ENCODE data around the gene TAF8.

Gene TAF8

DNA sequence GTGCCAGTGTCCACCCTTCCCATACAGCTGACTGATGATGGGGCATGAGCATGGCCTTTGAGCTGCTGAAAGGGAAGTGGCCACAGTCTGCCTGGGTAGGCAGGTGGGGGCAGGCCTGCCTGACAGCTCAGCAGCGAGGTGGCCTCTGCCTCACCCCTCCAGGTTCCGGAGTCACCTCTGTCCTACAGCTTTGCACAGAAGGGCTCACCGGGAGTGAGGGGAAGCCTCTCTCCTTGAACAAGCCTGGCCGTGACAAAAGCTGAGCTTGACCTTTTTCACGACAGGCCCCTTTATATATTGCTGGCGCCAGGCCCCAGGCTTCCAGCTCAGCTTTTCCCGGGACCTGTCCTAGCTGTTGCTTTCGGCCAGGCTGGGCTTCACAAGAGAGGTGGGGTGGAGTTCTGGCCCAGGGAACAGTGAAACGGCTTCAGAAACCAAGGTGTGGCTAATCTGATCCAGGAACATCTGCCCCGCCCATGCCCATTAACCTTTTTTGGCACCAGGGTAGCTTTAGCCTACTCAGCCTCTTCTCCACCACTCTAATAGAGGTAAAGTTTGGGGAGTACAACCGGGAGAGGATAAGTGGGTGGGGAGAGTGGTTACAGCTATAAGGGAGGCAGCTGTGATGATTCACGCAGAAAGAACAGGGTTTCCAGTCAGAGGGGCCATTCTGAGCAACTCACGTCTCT lies 49.2 kb downstream of the TAF8 start:
- Histone ChIP-seq H4K20me1 (ENCODE audit: insufficient read depth, low read length) (no peaks in the 10 kb centered on the region), H3K79me2 (ENCODE audit: low read length) (no peaks in the 10 kb centered on the region), H3K27me3 (replicated peaks; ENCODE audit: insufficient read depth, low read length) (no peaks in the 10 kb centered on the region), H3K9ac (ENCODE audit: low read length) (no peak overlapping the region), H3K36me3 (replicated peaks; ENCODE audit: insufficient read depth, low read length) (no peaks in the 10 kb centered on the region), H3K4me1 (ENCODE audit: low read length) (peaks cover 4% of the 10 kb centered on the region; the same call in 1 of the 2 replicates), H3K9me3 (replicated peaks; ENCODE audit: insufficient read depth, low read length) (no peaks in the 10 kb centered on the region), H3K27ac (ENCODE audit: low read length) (no peak overlapping the region), H3K9me2 (replicated peaks; ENCODE audit: insufficient read depth, low read length) (no peaks in the 10 kb centered on the region), H3K4me2 (ENCODE audit: low read depth, low read length) (no peak overlapping the region), H3K4me3 (ENCODE audit: low read length) (no peak overlapping the region), H2AFZ (ENCODE audit: low read length) (no peak overlapping the region), H3F3A (ENCODE audit: insufficient read depth, low read length) (no peaks in the 10 kb centered on the region)
- no peak for TF ChIP-seq EZH2 (optimal IDR thresholded peaks at IDR 0.05; ENCODE audit: low read depth, low read length)
- TF ChIP-seq, protein P1, sequence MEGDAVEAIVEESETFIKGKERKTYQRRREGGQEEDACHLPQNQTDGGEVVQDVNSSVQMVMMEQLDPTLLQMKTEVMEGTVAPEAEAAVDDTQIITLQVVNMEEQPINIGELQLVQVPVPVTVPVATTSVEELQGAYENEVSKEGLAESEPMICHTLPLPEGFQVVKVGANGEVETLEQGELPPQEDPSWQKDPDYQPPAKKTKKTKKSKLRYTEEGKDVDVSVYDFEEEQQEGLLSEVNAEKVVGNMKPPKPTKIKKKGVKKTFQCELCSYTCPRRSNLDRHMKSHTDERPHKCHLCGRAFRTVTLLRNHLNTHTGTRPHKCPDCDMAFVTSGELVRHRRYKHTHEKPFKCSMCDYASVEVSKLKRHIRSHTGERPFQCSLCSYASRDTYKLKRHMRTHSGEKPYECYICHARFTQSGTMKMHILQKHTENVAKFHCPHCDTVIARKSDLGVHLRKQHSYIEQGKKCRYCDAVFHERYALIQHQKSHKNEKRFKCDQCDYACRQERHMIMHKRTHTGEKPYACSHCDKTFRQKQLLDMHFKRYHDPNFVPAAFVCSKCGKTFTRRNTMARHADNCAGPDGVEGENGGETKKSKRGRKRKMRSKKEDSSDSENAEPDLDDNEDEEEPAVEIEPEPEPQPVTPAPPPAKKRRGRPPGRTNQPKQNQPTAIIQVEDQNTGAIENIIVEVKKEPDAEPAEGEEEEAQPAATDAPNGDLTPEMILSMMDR (IDR thresholded peaks at IDR 0.05; ENCODE audit: low read length), result no peak
- TF ChIP-seq EZH2phosphoT487 (IDR thresholded peaks at IDR 0.05; ENCODE audit: low read length), result no peak
- DNase-seq, result no peak

- Histone ChIP-seq H3K4me1 (ENCODE audit: low read length) (peaks cover 4% of the 10 kb centered on the region; the same call in 1 of the 2 replicates), H3K27ac (ENCODE audit: low read length) (no peak overlapping the region), H3K4me2 (ENCODE audit: low read depth, low read length) (no peak overlapping the region), H3K9me3 (replicated peaks; ENCODE audit: insufficient read depth, low read length) (no peaks in the 10 kb centered on the region), H3K27me3 (replicated peaks; ENCODE audit: insufficient read depth, low read length) (peaks cover 7% of the 10 kb centered on the region; the same call in 1 of the 2 replicates), H3K79me2 (ENCODE audit: low read length) (no peaks in the 10 kb centered on the region), H3K9me2 (replicated peaks; ENCODE audit: insufficient read depth, low read length) (no peaks in the 10 kb centered on the region), H3F3A (ENCODE audit: insufficient read depth, low read length) (no peaks in the 10 kb centered on the region), H3K4me3 (ENCODE audit: low read length) (no peak overlapping the region), H3K36me3 (replicated peaks; ENCODE audit: insufficient read depth, low read length) (no peaks in the 10 kb centered on the region), H4K20me1 (ENCODE audit: insufficient read depth, low read length) (no peaks in the 10 kb centered on the region), H3K9ac (ENCODE audit: low read length) (no peak overlapping the region), H2AFZ (ENCODE audit: low read length) (no peak overlapping the region)
- DNase-seq, result no peak
- TF ChIP-seq EZH2 (optimal IDR thresholded peaks at IDR 0.05; ENCODE audit: low read depth, low read length) (no peak), EZH2phosphoT487 (IDR thresholded peaks at IDR 0.05; ENCODE audit: low read length) (no peak)
- TF ChIP-seq, protein P1 (IDR thresholded peaks at IDR 0.05; ENCODE audit: low read length), result no peak
These were observed 49.9 kb downstream of the TAF8 start for GRCh38 chr6:42100029-42100901.

GRCh38 chr6:42101186-42101657 lies 50.9 kb downstream of the TAF8 start:
- Histone ChIP-seq H4K20me1 (ENCODE audit: insufficient read depth, low read length) (no peaks in the 10 kb centered on the region), H3K27me3 (replicated peaks; ENCODE audit: insufficient read depth, low read length) (peaks cover 8% of the 10 kb centered on the region; the same call in 1 of the 2 replicates), H3K9me3 (replicated peaks; ENCODE audit: insufficient read depth, low read length) (no peaks in the 10 kb centered on the region), H3K79me2 (ENCODE audit: low read length) (no peaks in the 10 kb centered on the region), H3K9ac (ENCODE audit: low read length) (no peak overlapping the region), H2AFZ (ENCODE audit: low read length) (no peak overlapping the region), H3K4me1 (ENCODE audit: low read length) (peaks cover 4% of the 10 kb centered on the region; the same call in 1 of the 2 replicates), H3K27ac (ENCODE audit: low read length) (no peak overlapping the region), H3F3A (ENCODE audit: insufficient read depth, low read length) (no peaks in the 10 kb centered on the region), H3K36me3 (replicated peaks; ENCODE audit: insufficient read depth, low read length) (no peaks in the 10 kb centered on the region), H3K4me3 (ENCODE audit: low read length) (no peak overlapping the region), H3K9me2 (replicated peaks; ENCODE audit: insufficient read depth, low read length) (no peaks in the 10 kb centered on the region), H3K4me2 (ENCODE audit: low read depth, low read length) (no peak overlapping the region)
- no peak for TF ChIP-seq EZH2 (optimal IDR thresholded peaks at IDR 0.05; ENCODE audit: low read depth, low read length)
- DNase-seq, result no peak

Measured in MM.1S (cell line).